HG03432 (cell line): Measurements from ENCODE around the gene C15orf39.
"Not testable (repeated sequence)": the region's sequence is repeated elsewhere in the genome, so short reads cannot be mapped to it uniquely, and the experiment has no call there.

Experiments used
- ATAC-seq: cut with Tn5 transposase; IDR thresholded peaks from one replicate; pipeline ENCODE4 v1.9.1; 2021; ENCODE audit warnings: mild to moderate bottlenecking, moderate library complexity; ENCODE audit not compliant: unreplicated experiment

Gene C15orf39

GRCh38 chr15:75201616-75202250 is at the start of gene C15orf39:
Gene C15orf39, plus strand, starts transcription at chr15:75201882. Its CDS starts 4,167 bp downstream, at chr15:75206049.
- peak; percentile 57 for ATAC-seq

- ATAC-seq = no peak
These were observed 49.2 kb upstream of the C15orf39 start for GRCh38 chr15:75152382-75153079.

GRCh38 chr15:75153087-75153486 is 48.6 kb upstream of the C15orf39 start:
- no peak for ATAC-seq

GRCh38 chr15:75153565-75154276 is 48.0 kb upstream of the C15orf39 start:
- no peak for ATAC-seq

- no peak for ATAC-seq
These were observed 47.1 kb upstream of the C15orf39 start for GRCh38 chr15:75154461-75155062.

- ATAC-seq = no peak
These were observed 45.1 kb upstream of the C15orf39 start for GRCh38 chr15:75156326-75157215.

GRCh38 chr15:75158402-75158801 is 43.3 kb upstream of the C15orf39 start:
- no peak for ATAC-seq

GRCh38 chr15:75159244-75159643 is 42.4 kb upstream of the C15orf39 start:
- no peak for ATAC-seq

- no peak for ATAC-seq
These were observed 40.4 kb upstream of the C15orf39 start for GRCh38 chr15:75161106-75161916.

- ATAC-seq = no peak
These were observed 39.7 kb upstream of the C15orf39 start for GRCh38 chr15:75161917-75162414.

GRCh38 chr15:75163150-75163564 is 38.5 kb upstream of the C15orf39 start:
- ATAC-seq = no peak

- no peak for ATAC-seq
These were observed 36.9 kb upstream of the C15orf39 start for GRCh38 chr15:75164625-75165350.

- not testable (repeated sequence) for ATAC-seq
These were observed 35.1 kb upstream of the C15orf39 start for GRCh38 chr15:75166489-75167063.

- ATAC-seq = no peak
These were observed 33.9 kb upstream of the C15orf39 start for GRCh38 chr15:75167588-75168350.

GRCh38 chr15:75168374-75168773 is 33.3 kb upstream of the C15orf39 start:
- ATAC-seq = no peak

- no peak for ATAC-seq
These were observed 31.5 kb upstream of the C15orf39 start for GRCh38 chr15:75170203-75170602.

GRCh38 chr15:75170711-75171341 is 30.9 kb upstream of the C15orf39 start:
- ATAC-seq = no peak
